Erythroblast (primary cell): ENCODE results near the gene DIP2A.

Experiments
- GATA1 ChIP-seq: IDR thresholded peaks from 2 replicates; pipeline ENCODE4 v1.6.1; 2011; ENCODE audit warnings: low read depth, mild to moderate bottlenecking, control low read depth, low read length, moderate library complexity
- POLR2A ChIP-seq: IDR thresholded peaks from 2 replicates; pipeline ENCODE4 v1.6.1; 2011; ENCODE audit warnings: mild to moderate bottlenecking, low read length

- TF ChIP-seq POLR2A: no peak
- no peak for TF ChIP-seq GATA1
Observed at GRCh38 chr21:46600978-46601377, 142.3 kb downstream of the DIP2A start.
